Muscle layer of duodenum (tissue), 2 donors: ENCODE results near the gene CD274.
"Not testable (repeated sequence)": the region's sequence is repeated elsewhere in the genome, so short reads cannot be mapped to it uniquely, and the experiment has no call there.

Experiments
- H3K27ac ChIP-seq: one replicate; pipeline ENCODE4 v1.7.0; 2013; ENCODE audit warnings: mild to moderate bottlenecking, low read length
- H3K27me3 ChIP-seq: one replicate; pipeline ENCODE4 v1.7.0; 2013; ENCODE audit warnings: low read depth, mild to moderate bottlenecking, control low read depth, low read length
- H3K36me3 ChIP-seq, 2 donors: one replicate each; pipeline ENCODE4 v1.7.0; 2013; ENCODE audit warnings: low read length in 2 of 2, control low read depth in 1 of 2, mild to moderate bottlenecking in 1 of 2; ENCODE audit not compliant: insufficient read depth in 2 of 2, control insufficient read depth in 1 of 2
- H3K4me1 ChIP-seq, 2 donors: one replicate each; pipeline ENCODE4 v1.7.0; 2013; ENCODE audit warnings: low read length in 2 of 2, mild to moderate bottlenecking in 2 of 2, control low read depth in 1 of 2, moderate library complexity in 1 of 2; ENCODE audit not compliant: insufficient read depth in 2 of 2, control insufficient read depth in 1 of 2
- H3K4me3 ChIP-seq, 2 donors: one replicate each; pipeline ENCODE4 v1.7.0; 2013; ENCODE audit warnings: low read length in 2 of 2, low read depth in 1 of 2, mild to moderate bottlenecking in 1 of 2
- H3K9me3 ChIP-seq, 2 donors: one replicate each; pipeline ENCODE4 v1.7.0; 2013; ENCODE audit warnings: low read length in 2 of 2, control low read depth in 1 of 2, mild to moderate bottlenecking in 1 of 2; ENCODE audit not compliant: control insufficient read depth in 1 of 2
- donor health status: healthy.

Gene CD274

GRCh38 chr9:5468850-5469249, 18.5 kb downstream of the CD274 start:
- H3K4me3 ChIP-seq, result no peak overlapping the region
- peaks cover 0 to 9% of the 10 kb centered on the region in 2 donors for H3K36me3 ChIP-seq
- H3K27ac ChIP-seq, result no peak overlapping the region

GRCh38 chr9:5470122-5470521, 19.8 kb downstream of the CD274 start:
- Histone ChIP-seq H3K9me3 (no peaks in the 10 kb centered on the region), H3K36me3 (peaks cover 0 to 9% of the 10 kb centered on the region in 2 donors), H3K4me1 (peaks cover 0 to 8% of the 10 kb centered on the region in 2 donors), H3K4me3 (no peak overlapping the region), H3K27me3 (no peaks in the 10 kb centered on the region), H3K27ac (no peak overlapping the region)

More at GRCh38 chr9:5468850-5469249, 18.5 kb downstream of the CD274 start:
- Histone ChIP-seq H3K27me3 (no peaks in the 10 kb centered on the region), H3K9me3 (no peaks in the 10 kb centered on the region), H3K4me1 (peaks cover 0 to 8% of the 10 kb centered on the region in 2 donors)

GRCh38 chr9:5470816-5471215, 20.5 kb downstream of the CD274 start:
- Histone ChIP-seq H3K27me3 (no peaks in the 10 kb centered on the region), H3K27ac (no peak overlapping the region), H3K4me1 (peaks cover 0 to 8% of the 10 kb centered on the region in 2 donors), H3K36me3 (peaks cover 0 to 4% of the 10 kb centered on the region in 2 donors), H3K9me3 (no peaks in the 10 kb centered on the region), H3K4me3 (no peak overlapping the region)

GRCh38 chr9:5475611-5476010, 25.3 kb downstream of the CD274 start:
- not testable (repeated sequence) for H3K4me1 ChIP-seq, H3K4me3 ChIP-seq, H3K27ac ChIP-seq, H3K27me3 ChIP-seq, H3K9me3 ChIP-seq, H3K36me3 ChIP-seq

GRCh38 chr9:5478206-5478605, 27.9 kb downstream of the CD274 start:
- no peaks in the 10 kb centered on the region for H3K9me3 ChIP-seq
- H3K4me3 ChIP-seq, result no peak overlapping the region
- no peaks in the 10 kb centered on the region for H3K4me1 ChIP-seq
- no peaks in the 10 kb centered on the region for H3K36me3 ChIP-seq
- H3K27ac ChIP-seq, result no peak overlapping the region
- no peaks in the 10 kb centered on the region for H3K27me3 ChIP-seq

- Histone ChIP-seq H3K4me1 (no peaks in the 10 kb centered on the region), H3K4me3 (no peak overlapping the region), H3K27ac (no peak overlapping the region), H3K27me3 (no peaks in the 10 kb centered on the region), H3K9me3 (no peaks in the 10 kb centered on the region), H3K36me3 (no peaks in the 10 kb centered on the region)
Measured at GRCh38 chr9:5479994-5480694, 29.8 kb downstream of the CD274 start.

GRCh38 chr9:5480919-5481318, 30.6 kb downstream of the CD274 start:
- H3K9me3 ChIP-seq, result no peaks in the 10 kb centered on the region
- no peak overlapping the region for H3K27ac ChIP-seq
- no peak overlapping the region for H3K4me3 ChIP-seq

GRCh38 chr9:5481322-5482040, 31.1 kb downstream of the CD274 start:
- H3K27me3 ChIP-seq, result no peaks in the 10 kb centered on the region
- H3K4me1 ChIP-seq, result no peaks in the 10 kb centered on the region
- no peak overlapping the region for H3K4me3 ChIP-seq
- H3K36me3 ChIP-seq, result no peaks in the 10 kb centered on the region
- no peak overlapping the region for H3K27ac ChIP-seq
- no peaks in the 10 kb centered on the region for H3K9me3 ChIP-seq

More at GRCh38 chr9:5480919-5481318, 30.6 kb downstream of the CD274 start:
- no peaks in the 10 kb centered on the region for H3K27me3 ChIP-seq
- H3K36me3 ChIP-seq, result no peaks in the 10 kb centered on the region
- H3K4me1 ChIP-seq, result no peaks in the 10 kb centered on the region

GRCh38 chr9:5482194-5482593, 31.9 kb downstream of the CD274 start:
- H3K4me1 ChIP-seq, result no peaks in the 10 kb centered on the region
- no peaks in the 10 kb centered on the region for H3K36me3 ChIP-seq
- H3K27ac ChIP-seq, result no peak overlapping the region
- no peak overlapping the region for H3K4me3 ChIP-seq
- no peaks in the 10 kb centered on the region for H3K27me3 ChIP-seq
- H3K9me3 ChIP-seq, result no peaks in the 10 kb centered on the region

GRCh38 chr9:5483306-5483705, 33.0 kb downstream of the CD274 start:
- Histone ChIP-seq H3K9me3 (no peaks in the 10 kb centered on the region), H3K36me3 (no peaks in the 10 kb centered on the region), H3K27me3 (no peaks in the 10 kb centered on the region), H3K4me3 (no peak overlapping the region), H3K27ac (no peak overlapping the region), H3K4me1 (no peaks in the 10 kb centered on the region)

GRCh38 chr9:5485378-5486085, 35.2 kb downstream of the CD274 start:
- H3K36me3 ChIP-seq, result no peaks in the 10 kb centered on the region
- H3K27me3 ChIP-seq, result no peaks in the 10 kb centered on the region
- H3K27ac ChIP-seq, result no peak overlapping the region
- H3K4me3 ChIP-seq, result no peak overlapping the region
- no peaks in the 10 kb centered on the region for H3K9me3 ChIP-seq
- no peaks in the 10 kb centered on the region for H3K4me1 ChIP-seq
